Liver (tissue), 3 donors: ENCODE measurements around the gene KCNG3.

Experiments
- FOXA1 ChIP-seq: IDR thresholded peaks from 2 replicates; pipeline ENCODE4 v1.6.1; 2016; ENCODE audit warnings: antibody characterized with exemption
- JUND ChIP-seq, 2 donors: IDR thresholded peaks; 2 replicates each; pipeline ENCODE4 v1.6.1; 2016; ENCODE audit warnings: antibody characterized with exemption in 2 of 2
- RAD21 ChIP-seq, 2 donors: IDR thresholded peaks; 2 replicates each; pipeline ENCODE4 v1.6.1; 2016; ENCODE audit warnings: antibody characterized with exemption in 2 of 2, mild to moderate bottlenecking in 2 of 2
- RXRA ChIP-seq, 2 donors: IDR thresholded peaks; 2 replicates each; pipeline ENCODE4 v1.6.1; 2017 to 2018; ENCODE audit warnings: antibody characterized with exemption in 2 of 2, mild to moderate bottlenecking in 1 of 2
- TAF1 ChIP-seq: conservative IDR thresholded peaks from 2 replicates; pipeline ENCODE4 v1.6.1; 2016; ENCODE audit warnings: antibody characterized with exemption, mild to moderate bottlenecking
- TF ChIP-seq, protein P1 (sequence below): fragments of 150-350 bp; IDR thresholded peaks from 2 replicates; pipeline ENCODE4 v1.5.1; 2017; ENCODE audit warnings: improper control_type of control experiment, low read depth, low read length; ENCODE audit not compliant: missing input control
- TF ChIP-seq, protein P2 (sequence below): IDR thresholded peaks from 2 replicates; pipeline ENCODE4 v1.6.1; 2016; ENCODE audit warnings: antibody characterized with exemption
- TF ChIP-seq, protein P3 (sequence below): IDR thresholded peaks from 2 replicates; pipeline ENCODE4 v1.6.1; 2016; ENCODE audit warnings: antibody characterized with exemption
- TF ChIP-seq, protein P4 (sequence below): IDR thresholded peaks from 2 replicates; pipeline ENCODE4 v1.6.1; 2016; ENCODE audit warnings: antibody characterized with exemption
- donor health status: healthy.
- donor health status: healthy.

DNA sequence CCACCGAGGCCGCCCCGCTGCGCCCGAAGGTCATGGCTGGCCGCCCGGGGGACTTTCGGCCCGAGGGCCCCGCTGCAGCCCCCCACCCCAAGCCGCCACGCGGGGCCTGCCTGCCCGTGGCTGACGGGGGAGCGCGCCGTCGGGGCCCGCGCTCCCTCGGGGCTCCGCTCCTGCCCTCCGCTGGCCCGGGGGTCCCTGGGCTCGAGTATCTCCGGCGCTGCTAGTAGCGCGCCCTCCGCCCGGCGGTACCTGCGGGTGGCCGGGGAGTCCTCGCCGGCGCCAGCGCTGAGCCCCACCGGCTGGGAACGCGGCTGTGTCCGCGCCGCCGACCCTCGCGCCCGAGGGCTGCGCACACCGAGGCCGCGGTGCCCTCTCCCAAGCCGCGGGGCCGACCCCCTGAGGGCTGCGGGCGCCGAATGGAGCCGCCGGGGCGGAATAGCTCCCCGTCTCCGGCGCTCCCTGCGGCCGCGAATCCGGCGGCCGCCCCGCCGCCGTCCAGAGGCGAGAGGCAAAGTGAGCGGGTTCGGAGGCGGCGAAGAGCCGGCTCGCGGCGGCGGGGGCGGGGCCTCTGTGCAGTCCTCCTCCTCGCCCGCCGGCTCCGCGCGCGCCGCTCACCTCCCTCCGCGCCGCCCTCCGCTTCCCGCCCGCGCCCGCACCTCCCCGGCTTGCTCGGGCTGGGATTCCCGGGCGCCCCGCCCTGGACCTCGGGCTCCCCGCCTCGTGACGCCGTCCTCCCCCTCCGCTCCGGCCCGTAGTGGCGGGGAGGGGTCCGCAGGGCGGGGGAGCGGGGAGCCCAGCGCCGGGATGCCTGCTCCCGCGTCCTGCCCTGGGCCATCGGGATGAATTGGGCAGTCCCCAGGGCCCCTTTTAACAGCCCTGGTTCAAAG, at the start of gene KCNG3:
- TF ChIP-seq, protein P1, sequence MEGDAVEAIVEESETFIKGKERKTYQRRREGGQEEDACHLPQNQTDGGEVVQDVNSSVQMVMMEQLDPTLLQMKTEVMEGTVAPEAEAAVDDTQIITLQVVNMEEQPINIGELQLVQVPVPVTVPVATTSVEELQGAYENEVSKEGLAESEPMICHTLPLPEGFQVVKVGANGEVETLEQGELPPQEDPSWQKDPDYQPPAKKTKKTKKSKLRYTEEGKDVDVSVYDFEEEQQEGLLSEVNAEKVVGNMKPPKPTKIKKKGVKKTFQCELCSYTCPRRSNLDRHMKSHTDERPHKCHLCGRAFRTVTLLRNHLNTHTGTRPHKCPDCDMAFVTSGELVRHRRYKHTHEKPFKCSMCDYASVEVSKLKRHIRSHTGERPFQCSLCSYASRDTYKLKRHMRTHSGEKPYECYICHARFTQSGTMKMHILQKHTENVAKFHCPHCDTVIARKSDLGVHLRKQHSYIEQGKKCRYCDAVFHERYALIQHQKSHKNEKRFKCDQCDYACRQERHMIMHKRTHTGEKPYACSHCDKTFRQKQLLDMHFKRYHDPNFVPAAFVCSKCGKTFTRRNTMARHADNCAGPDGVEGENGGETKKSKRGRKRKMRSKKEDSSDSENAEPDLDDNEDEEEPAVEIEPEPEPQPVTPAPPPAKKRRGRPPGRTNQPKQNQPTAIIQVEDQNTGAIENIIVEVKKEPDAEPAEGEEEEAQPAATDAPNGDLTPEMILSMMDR, result no peak
- TF ChIP-seq, protein P2, sequence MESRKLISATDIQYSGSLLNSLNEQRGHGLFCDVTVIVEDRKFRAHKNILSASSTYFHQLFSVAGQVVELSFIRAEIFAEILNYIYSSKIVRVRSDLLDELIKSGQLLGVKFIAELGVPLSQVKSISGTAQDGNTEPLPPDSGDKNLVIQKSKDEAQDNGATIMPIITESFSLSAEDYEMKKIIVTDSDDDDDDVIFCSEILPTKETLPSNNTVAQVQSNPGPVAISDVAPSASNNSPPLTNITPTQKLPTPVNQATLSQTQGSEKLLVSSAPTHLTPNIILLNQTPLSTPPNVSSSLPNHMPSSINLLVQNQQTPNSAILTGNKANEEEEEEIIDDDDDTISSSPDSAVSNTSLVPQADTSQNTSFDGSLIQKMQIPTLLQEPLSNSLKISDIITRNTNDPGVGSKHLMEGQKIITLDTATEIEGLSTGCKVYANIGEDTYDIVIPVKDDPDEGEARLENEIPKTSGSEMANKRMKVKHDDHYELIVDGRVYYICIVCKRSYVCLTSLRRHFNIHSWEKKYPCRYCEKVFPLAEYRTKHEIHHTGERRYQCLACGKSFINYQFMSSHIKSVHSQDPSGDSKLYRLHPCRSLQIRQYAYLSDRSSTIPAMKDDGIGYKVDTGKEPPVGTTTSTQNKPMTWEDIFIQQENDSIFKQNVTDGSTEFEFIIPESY, result no peak
- TF ChIP-seq RXRA (IDR thresholded peaks at IDR 0.05) (no peak), JUND (IDR thresholded peaks at IDR 0.05) (no peak), FOXA1 (no peak), RAD21 (IDR thresholded peaks at IDR 0.05) (no peak), TAF1 (no peak)
- TF ChIP-seq, protein P3, sequence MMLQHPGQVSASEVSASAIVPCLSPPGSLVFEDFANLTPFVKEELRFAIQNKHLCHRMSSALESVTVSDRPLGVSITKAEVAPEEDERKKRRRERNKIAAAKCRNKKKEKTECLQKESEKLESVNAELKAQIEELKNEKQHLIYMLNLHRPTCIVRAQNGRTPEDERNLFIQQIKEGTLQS, result no peak
- TF ChIP-seq, protein P4, sequence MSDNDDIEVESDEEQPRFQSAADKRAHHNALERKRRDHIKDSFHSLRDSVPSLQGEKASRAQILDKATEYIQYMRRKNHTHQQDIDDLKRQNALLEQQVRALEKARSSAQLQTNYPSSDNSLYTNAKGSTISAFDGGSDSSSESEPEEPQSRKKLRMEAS, result no peak
